NCI-H2107 (cell line): ENCODE data around the gene KLF7.
"Not testable (repeated sequence)": the region's sequence is repeated elsewhere in the genome, so short reads cannot be mapped to it uniquely, and the experiment has no call there.

Experiments used
- DNase-seq: peaks from one replicate; lab custom pipeline; 2025; lab: John Stamatoyannopoulos, UW

Gene KLF7

GRCh38 chr2:207055257-207055656, 110.5 kb downstream of the KLF7 start:
- DNase-seq, result no peak

DNA sequence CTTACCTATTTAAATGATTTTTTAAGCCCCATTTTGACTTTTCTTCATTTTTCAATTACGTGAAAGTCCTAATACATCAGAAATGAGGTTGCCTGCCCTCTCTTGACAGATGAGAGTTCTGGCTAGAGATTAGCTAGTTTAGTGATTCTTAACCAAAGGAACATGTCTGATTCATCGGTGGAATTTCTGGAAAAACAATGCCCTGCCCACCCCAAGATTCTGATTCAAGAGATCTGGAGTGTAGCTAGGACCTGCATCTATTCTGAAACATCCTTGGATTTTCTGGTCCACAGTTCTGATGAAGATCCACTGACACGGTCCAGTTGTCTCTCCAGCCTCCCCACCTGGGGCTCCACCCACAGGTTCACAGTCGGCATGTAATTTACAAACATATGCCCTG, 111.2 kb downstream of the KLF7 start:
- DNase-seq, result no peak

GRCh38 chr2:207051385-207051965, 114.3 kb downstream of the KLF7 start:
- DNase-seq, result no peak

DNA sequence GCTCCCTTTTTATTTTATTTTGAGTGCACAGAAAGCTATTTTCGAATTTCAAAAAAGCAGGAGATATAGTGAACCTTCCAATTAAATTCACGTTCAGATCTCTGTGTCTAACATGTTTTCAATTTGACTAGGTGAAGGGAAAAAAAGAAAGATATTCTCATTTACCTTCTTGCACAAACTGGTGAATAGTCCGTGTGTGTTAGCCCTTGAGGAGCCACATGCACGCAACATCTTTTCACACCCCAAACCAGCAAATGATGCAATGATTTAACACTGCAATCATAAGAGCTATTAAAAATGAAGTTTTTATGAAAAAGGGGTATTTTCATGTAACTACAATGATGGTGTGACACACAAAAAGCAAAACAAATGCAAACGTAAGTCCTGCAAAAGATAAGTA, 116.6 kb downstream of the KLF7 start:
- DNase-seq, result no peak

- no peak for DNase-seq
These were observed 117.3 kb downstream of the KLF7 start for GRCh38 chr2:207048416-207048815.

GRCh38 chr2:207046724-207047123, 119.0 kb downstream of the KLF7 start:
- DNase-seq, result no peak

DNA sequence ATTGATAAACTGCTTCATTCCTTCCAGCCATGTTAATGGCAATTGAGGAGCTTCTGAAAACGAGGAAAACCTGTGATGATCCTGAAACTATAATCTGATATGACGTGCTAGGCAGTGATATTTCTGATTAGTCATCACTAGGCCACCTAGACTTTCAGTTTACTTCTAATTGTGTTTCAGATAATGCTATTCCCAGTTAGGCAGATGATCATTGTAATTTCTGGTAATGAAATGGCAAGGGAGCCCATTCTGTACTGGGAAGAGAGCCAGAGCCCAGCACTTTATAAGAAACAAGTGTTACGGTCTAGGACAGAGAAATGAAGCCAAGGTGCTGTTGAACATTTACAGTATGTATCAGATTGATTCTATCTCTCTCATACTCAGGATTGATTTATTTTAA, 120.2 kb downstream of the KLF7 start:
- DNase-seq, result no peak

- DNase-seq, result no peak
These were observed 121.1 kb downstream of the KLF7 start for GRCh38 chr2:207044379-207045362.

DNA sequence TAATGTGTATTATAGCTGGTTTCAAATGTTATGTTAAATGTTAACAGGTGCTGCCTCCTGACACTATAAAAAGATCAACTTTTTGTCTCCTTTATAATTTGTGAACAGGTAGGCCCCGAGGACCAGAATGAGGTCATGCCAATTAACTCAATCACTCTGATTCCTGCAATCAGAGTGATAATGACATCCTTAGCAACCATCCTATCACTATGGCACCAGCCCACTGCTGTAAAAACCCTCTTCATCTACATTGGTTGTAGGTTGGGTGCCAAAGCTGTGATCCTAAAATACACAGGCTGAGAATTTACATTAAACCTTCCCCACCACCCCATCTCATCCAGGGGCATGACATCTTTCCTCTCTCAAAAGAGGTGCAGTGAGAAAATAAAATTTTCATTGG, 122.9 kb downstream of the KLF7 start:
- no peak for DNase-seq

- no peak for DNase-seq
These were observed 123.8 kb downstream of the KLF7 start for GRCh38 chr2:207041786-207042554.

DNA sequence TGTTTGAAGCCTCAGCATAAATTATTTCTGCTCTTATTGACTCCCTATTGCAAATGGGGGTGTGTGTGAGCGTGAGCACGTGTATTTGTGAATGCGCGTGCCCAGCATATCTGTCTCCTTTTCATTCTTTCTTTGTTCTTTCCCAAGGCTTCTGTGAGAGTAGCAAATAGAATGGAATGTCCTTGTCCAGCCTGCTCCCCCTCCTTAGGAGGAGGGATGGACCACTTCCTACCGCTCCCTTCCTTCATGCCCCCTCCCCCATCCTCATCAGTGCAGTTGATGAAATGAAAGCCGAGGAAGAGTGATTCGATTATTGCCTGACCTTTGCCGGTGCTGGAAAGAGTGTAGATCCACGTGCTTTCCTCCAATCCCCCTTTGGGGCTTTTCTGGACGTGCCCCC, 124.5 kb downstream of the KLF7 start:
- no peak for DNase-seq

GRCh38 chr2:207040696-207041095, 125.1 kb downstream of the KLF7 start:
- DNase-seq, result no peak

DNA sequence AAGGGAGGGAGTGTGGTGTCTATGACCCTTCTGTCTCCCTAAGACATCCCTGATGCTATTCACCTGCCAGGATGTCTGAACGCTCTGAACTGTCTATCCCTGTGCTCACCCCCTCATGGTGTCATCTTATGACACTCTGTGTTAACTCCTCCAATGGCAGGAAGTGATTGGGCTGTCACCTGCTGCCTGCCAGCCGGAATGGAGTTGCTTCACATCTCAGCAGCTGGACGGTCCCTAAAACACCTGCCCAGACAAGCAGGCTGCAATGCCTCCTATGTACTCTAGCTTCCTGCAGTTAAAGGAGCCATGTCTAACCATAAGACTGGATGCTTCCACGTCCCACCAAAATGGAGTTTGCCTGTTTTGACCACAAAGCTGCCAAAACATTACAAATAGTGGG, 126.5 kb downstream of the KLF7 start:
- no peak for DNase-seq

GRCh38 chr2:207038299-207038698, 127.4 kb downstream of the KLF7 start:
- no peak for DNase-seq

GRCh38 chr2:207037896-207038295, 127.9 kb downstream of the KLF7 start:
- DNase-seq, result no peak

DNA sequence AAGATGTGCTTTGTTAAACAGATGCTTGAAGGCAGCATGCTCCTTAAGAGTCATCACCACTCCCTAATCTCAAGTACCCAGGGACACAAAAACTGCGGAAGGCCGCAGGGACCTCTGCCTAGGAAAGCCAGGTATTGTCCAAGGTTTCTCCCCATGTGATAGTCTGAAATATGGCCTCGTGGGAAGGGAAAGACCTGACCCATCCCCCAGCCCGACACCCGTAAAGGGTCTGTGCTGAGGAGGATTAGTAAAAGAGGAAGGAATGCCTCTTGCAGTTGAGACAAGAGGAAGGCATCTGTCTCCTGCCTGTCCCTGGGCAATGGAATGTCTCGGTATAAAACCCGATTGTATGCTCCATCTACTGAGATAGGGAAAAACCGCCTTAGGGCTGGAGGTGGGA, 128.7 kb downstream of the KLF7 start:
- DNase-seq, result not testable (repeated sequence)

DNA sequence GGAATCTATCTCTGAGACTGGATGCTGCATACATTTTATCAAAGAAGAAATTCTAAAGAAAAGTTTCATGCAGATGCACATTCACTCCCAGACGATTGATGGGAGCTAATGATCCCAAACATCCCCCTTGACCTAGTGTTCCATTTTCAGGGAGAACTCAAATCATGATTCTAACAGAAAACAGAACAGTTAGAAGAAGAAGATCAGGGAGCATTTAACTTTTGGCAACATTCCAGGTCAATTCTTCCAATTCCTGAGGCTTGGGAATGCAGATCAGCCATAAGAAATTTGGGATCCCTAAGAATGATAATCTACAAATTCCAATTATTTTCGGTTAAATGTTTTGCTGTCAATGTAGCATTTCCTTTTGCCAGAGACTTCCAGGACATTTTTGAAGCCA, 129.9 kb downstream of the KLF7 start:
- no peak for DNase-seq

GRCh38 chr2:207032490-207032889, 133.3 kb downstream of the KLF7 start:
- DNase-seq, result no peak
